Activated naive CD4-positive, alpha-beta T cell treated with anti-CD3 and anti-CD28 coated beads for 36 hours (primary cell): ENCODE results near the gene PHACTR1. TPM values are rescaled to one million over a fixed set of nuclear protein-coding genes. Genes with fewer than 3 reads are reported as not detected.

ENCODE experiments used
- CTCF ChIA-PET: fragments of 350-600 bp; sonication (Branson Sonifier 250); formaldehyde crosslinking; loops from one replicate; lab custom pipeline; 2021; ENCODE audit warnings: antibody characterized with exemption; lab: Charles Lee
- DNase-seq: peaks from one replicate; pipeline ENCODE4 v3.0.0-alpha.2; 2020
- H3K27ac Mint-ChIP-seq: one replicate; pipeline ENCODE4 v1.8.0; 2021; ENCODE audit warnings: mild to moderate bottlenecking, mixed read lengths
- H3K27me3 Mint-ChIP-seq: one replicate; pipeline ENCODE4 v1.8.0; 2021; ENCODE audit warnings: low read depth, mixed read lengths
- H3K36me3 Mint-ChIP-seq: one replicate; pipeline ENCODE4 v1.8.0; 2021; ENCODE audit warnings: low read depth, mixed read lengths
- H3K4me1 Mint-ChIP-seq: one replicate; pipeline ENCODE4 v1.8.0; 2021; ENCODE audit warnings: low read depth, mixed read lengths
- H3K4me3 Mint-ChIP-seq: one replicate; pipeline ENCODE4 v1.8.0; 2021; ENCODE audit warnings: mild to moderate bottlenecking, moderate library complexity, mixed read lengths
- H3K9me3 Mint-ChIP-seq: one replicate; pipeline ENCODE4 v1.8.0; 2021; ENCODE audit warnings: mixed read lengths
- intact Hi-C: fragments of 100-400 bp; cut with micrococcal nuclease; formaldehyde crosslinking; loops from one replicate; pipeline ENCODE4 v1.15.1; 2023
- total RNA-seq, 2 experiments: library from RNA; stranded (reverse); gene quantifications; one replicate each; pipeline ENCODE4 v1.2.3, GENCODE V29; 2021

The PHACTR1 gene
- total RNA-seq, 2 experiments from 2014 or later, result 0.31 TPM; not detected in 1

- H3K27me3 Mint-ChIP-seq, result peaks cover 11% of the 10 kb centered on the region
- no peaks in the 10 kb centered on the region for H3K4me1 Mint-ChIP-seq
- CTCF ChIA-PET, result no interaction called here
- no peak overlapping the region for H3K4me3 Mint-ChIP-seq
- H3K9me3 Mint-ChIP-seq, result peaks cover 4% of the 10 kb centered on the region
- H3K36me3 Mint-ChIP-seq, result no peaks in the 10 kb centered on the region
- intact Hi-C loops, result no loop called here
- no peak overlapping the region for H3K27ac Mint-ChIP-seq
- no peak for DNase-seq
Measured at GRCh38 chr6:12995419-12995818, 278.9 kb downstream of the PHACTR1 start.

DNA sequence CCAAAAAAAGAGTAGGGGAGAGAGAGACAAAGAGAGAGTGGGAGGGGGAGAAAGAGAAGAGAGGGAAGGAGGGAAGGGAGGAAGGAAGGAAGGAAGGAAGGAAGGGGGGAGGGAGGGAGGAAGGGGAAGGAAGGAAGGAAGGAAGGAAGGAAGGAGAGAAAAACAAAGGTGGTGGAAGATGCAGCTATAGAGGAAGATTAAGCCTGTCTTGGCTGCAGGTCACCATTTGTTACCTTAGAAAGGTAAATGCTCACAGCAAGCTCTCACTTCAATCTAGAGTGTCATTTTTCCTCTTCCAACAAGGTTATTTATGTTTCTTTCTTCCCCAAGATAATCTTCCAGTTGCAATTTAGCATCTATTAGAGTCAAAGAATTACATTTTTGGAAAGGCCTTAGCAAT lies 284.0 kb downstream of the PHACTR1 start:
- Mint-ChIP-seq H3K27ac (no peak overlapping the region), H3K27me3 (no peaks in the 10 kb centered on the region), H3K9me3 (no peaks in the 10 kb centered on the region), H3K4me3 (no peak overlapping the region), H3K36me3 (no peaks in the 10 kb centered on the region), H3K4me1 (no peaks in the 10 kb centered on the region)
- CTCF ChIA-PET, result interaction anchor here (0.6 kb wide), 1 partner anchor 1010 kb away, joined by 3 read pairs; no protein-coding TSS in a partner anchor
- no peak for DNase-seq
- intact Hi-C loops, result no loop called here

- no peaks in the 10 kb centered on the region for H3K9me3 Mint-ChIP-seq
- H3K36me3 Mint-ChIP-seq, result no peaks in the 10 kb centered on the region
- DNase-seq, result no peak
- H3K27me3 Mint-ChIP-seq, result peaks cover 3% of the 10 kb centered on the region
- intact Hi-C loops, result no loop called here
- no peaks in the 10 kb centered on the region for H3K4me1 Mint-ChIP-seq
- no peak overlapping the region for H3K27ac Mint-ChIP-seq
- CTCF ChIA-PET, result no interaction called here
- no peak overlapping the region for H3K4me3 Mint-ChIP-seq
Measured at GRCh38 chr6:13001927-13002326, 285.4 kb downstream of the PHACTR1 start.

DNA sequence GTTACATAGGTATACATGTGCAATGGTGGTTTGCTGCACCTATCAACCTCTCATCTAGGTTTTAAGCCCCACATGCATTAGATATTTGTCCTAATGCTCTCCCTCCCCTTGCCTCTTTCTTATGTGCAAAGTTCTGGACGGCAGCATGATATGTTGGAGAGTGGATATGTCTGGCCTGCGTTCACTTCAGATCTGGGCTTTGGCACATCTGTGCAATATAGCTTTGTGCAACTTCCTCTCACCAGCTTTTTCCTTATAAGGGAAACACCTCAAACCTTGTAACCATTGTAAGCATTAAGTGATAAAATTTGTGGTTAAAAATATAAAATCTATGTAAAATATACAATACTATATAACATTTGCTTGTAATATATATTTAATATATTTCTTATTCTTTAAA lies 288.0 kb downstream of the PHACTR1 start:
- Mint-ChIP-seq H3K27ac (no peak overlapping the region), H3K27me3 (peaks cover 7% of the 10 kb centered on the region), H3K4me3 (no peak overlapping the region), H3K4me1 (no peaks in the 10 kb centered on the region), H3K9me3 (no peaks in the 10 kb centered on the region), H3K36me3 (no peaks in the 10 kb centered on the region)
- no peak for DNase-seq
- CTCF ChIA-PET, result interaction anchor here (1.1 kb wide), 1 partner anchor 93 kb away, joined by 4 read pairs; no protein-coding TSS in a partner anchor
- intact Hi-C loops, result no loop called here

DNA sequence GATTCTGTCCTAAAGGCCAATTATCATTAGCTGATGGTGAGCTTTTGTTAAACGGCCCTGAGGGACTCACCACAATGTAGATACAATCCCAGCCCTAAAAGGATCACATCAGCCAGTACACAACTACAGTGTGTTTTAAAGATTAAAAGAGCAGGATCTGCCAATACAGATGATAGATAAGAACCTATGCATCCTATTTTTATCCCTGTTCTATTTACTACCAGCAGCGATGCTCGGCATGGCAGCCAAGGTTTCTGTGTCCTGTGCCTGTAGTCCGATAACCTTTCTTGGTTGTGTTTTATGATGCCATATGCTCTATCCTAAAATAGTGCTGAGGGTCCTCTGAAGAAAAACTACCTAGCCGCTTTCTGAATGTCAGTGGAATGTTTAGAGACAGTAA lies 289.4 kb downstream of the PHACTR1 start:
- intact Hi-C loops, result no loop called here
- H3K4me1 Mint-ChIP-seq, result no peaks in the 10 kb centered on the region

GRCh38 chr6:13006578-13007300 lies 290.2 kb downstream of the PHACTR1 start:
- CTCF ChIA-PET, result no interaction called here
- Mint-ChIP-seq H3K36me3 (no peaks in the 10 kb centered on the region), H3K4me3 (no peak overlapping the region), H3K4me1 (no peaks in the 10 kb centered on the region), H3K27me3 (peaks cover 22% of the 10 kb centered on the region), H3K27ac (no peak overlapping the region), H3K9me3 (no peaks in the 10 kb centered on the region)
- no peak for DNase-seq
- intact Hi-C loops, result no loop called here

More for the DNA sequence above, 289.4 kb downstream of the PHACTR1 start:
- H3K4me3 Mint-ChIP-seq, result no peak overlapping the region
- peaks cover 18% of the 10 kb centered on the region for H3K27me3 Mint-ChIP-seq
- no peaks in the 10 kb centered on the region for H3K36me3 Mint-ChIP-seq
- no peak for DNase-seq
- CTCF ChIA-PET, result interaction anchor here (1.0 kb wide), 1 partner anchor 112 kb away, joined by 3 read pairs; no protein-coding TSS in a partner anchor
- no peak overlapping the region for H3K27ac Mint-ChIP-seq
- H3K9me3 Mint-ChIP-seq, result no peaks in the 10 kb centered on the region

DNA sequence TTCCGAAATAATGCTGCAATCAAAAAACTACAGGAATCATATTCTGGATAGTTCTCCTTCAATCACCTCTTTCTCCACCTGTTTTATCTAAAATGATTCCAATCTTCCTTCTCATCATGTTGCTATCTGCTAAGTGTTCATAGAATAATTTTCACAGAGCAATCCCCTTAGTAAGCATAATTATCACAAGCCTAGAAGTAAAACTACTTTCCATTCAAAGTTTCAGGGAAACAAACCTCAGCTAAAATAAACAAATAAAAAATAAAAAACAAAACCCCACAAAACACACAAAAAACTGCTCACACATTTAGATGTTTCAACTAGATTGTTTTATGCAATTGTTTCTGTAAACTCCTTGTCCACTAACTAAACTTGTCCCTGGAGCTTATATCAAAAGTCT lies 291.2 kb downstream of the PHACTR1 start:
- Mint-ChIP-seq H3K27ac (no peak overlapping the region), H3K4me3 (no peak overlapping the region), H3K9me3 (no peaks in the 10 kb centered on the region), H3K4me1 (peaks cover under 1% of the 10 kb centered on the region), H3K36me3 (no peaks in the 10 kb centered on the region), H3K27me3 (peaks cover 31% of the 10 kb centered on the region)
- CTCF ChIA-PET, result no interaction called here
- intact Hi-C loops, result no loop called here
- no peak for DNase-seq

DNA sequence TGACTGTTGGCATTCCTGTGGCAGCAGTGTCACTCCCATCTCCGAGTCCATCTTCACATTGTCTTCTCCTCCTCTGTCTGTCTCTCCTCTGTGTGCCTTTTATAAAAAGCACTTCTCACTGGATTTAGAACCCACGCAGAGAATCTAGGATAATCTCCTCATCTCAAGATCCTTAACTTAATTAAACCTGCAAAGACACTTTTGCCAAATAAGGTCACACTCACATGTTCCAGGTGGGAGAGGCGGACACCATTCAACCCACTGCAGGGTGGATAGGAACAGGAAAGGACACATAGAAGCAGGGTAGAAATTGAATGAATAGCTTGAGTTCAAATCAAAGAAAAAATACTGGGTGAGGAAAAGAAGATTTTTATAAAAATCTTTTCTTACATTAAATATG lies 292.5 kb downstream of the PHACTR1 start:
- H3K4me1 Mint-ChIP-seq, result peaks cover 8% of the 10 kb centered on the region

DNA sequence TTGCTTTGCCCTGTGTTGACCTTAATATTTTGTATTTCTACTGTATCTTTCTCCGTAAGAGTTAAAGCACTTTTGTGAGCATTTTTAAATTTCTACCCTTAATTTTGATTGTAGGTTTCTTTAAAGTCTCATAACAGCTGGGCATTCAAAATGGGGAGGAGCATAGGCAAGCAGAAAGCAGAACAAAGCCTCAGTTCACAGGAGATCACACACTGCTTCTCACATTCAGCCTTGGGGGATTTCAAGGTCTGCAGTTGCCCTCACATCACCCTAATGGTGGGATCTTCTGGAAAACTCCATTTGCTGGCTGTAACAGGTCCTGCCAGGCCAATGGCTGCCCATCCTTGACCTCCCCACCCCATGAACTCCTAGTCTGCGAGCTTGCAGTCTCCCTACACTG lies 292.9 kb downstream of the PHACTR1 start:
- DNase-seq, result no peak
- Mint-ChIP-seq H3K27ac (no peak overlapping the region), H3K4me3 (no peak overlapping the region), H3K36me3 (no peaks in the 10 kb centered on the region), H3K4me1 (peaks cover 8% of the 10 kb centered on the region), H3K27me3 (peaks cover 41% of the 10 kb centered on the region), H3K9me3 (no peaks in the 10 kb centered on the region)
- CTCF ChIA-PET, result interaction anchor here (0.6 kb wide), 1 partner anchor 505 kb away, joined by 3 read pairs; no protein-coding TSS in a partner anchor
- intact Hi-C loops, result no loop called here

More for the DNA sequence above, 292.5 kb downstream of the PHACTR1 start:
- no peaks in the 10 kb centered on the region for H3K36me3 Mint-ChIP-seq
- no peak overlapping the region for H3K27ac Mint-ChIP-seq
- no peak for DNase-seq
- CTCF ChIA-PET, result no interaction called here
- H3K27me3 Mint-ChIP-seq, result peaks cover 39% of the 10 kb centered on the region
- no peaks in the 10 kb centered on the region for H3K9me3 Mint-ChIP-seq
- H3K4me3 Mint-ChIP-seq, result no peak overlapping the region
- intact Hi-C loops, result no loop called here

DNA sequence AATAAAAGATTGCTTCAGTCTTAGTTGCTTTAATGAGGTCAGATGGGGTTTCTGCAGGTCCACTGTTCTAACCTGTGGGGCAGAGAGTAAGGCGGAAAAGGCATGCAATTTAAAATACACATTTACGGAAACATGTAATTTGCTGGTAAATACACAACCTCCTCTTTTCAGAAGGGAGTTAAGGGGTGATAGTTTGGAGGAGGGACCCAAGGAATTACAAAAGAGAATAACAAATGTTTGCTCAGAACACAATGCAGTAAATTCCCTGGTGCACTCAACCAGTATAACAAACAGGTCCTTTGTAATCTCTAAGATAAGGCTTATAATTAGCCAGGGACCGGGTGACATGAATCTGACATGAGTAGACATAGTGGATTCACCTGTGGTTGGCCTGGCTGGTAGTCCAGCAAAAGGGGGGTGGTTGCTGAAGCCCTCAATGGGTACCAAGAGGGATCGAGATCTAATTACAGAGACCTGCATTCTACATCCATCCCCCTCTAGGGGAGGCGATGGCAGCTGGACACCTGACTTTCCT lies 295.1 kb downstream of the PHACTR1 start:
- Mint-ChIP-seq H3K4me1 (peaks cover 8% of the 10 kb centered on the region), H3K4me3 (no peak overlapping the region), H3K27ac (no peak overlapping the region), H3K36me3 (no peaks in the 10 kb centered on the region), H3K9me3 (no peaks in the 10 kb centered on the region), H3K27me3 (peaks cover 54% of the 10 kb centered on the region)
- DNase-seq, result no peak
- CTCF ChIA-PET, result no interaction called here
- intact Hi-C loops, result loop anchor here (5.0 kb wide), 1 partner anchor 316 kb away; the partner anchor contains the start of gene TBC1D7

DNA sequence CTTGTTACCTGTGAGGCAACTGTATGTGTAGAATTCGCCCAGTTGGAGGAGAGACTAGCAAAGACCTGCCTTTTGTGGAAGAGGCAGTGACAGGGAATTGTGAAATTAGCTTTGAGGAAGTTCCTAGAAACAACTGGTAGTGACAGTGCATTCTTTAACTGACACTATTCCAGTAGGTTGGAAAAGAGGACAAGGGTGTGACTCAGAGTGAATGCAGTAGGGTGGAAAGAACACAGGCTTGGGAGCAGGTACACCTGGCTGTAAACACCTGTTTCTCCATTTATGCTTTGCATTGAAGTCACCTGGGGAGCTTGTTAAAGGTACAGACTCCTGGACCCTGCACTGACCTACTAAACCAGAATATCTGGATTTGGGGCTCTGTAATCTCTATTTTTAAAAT lies 295.7 kb downstream of the PHACTR1 start:
- DNase-seq, result no peak
- CTCF ChIA-PET, result no interaction called here
- no peaks in the 10 kb centered on the region for H3K9me3 Mint-ChIP-seq
- H3K4me3 Mint-ChIP-seq, result no peak overlapping the region
- H3K4me1 Mint-ChIP-seq, result peaks cover 8% of the 10 kb centered on the region
- intact Hi-C loops, result loop anchor here (5.0 kb wide), 1 partner anchor 315 kb away; the partner anchor contains the start of gene TBC1D7
- no peak overlapping the region for H3K27ac Mint-ChIP-seq
- H3K27me3 Mint-ChIP-seq, result peaks cover 55% of the 10 kb centered on the region
- no peaks in the 10 kb centered on the region for H3K36me3 Mint-ChIP-seq

DNA sequence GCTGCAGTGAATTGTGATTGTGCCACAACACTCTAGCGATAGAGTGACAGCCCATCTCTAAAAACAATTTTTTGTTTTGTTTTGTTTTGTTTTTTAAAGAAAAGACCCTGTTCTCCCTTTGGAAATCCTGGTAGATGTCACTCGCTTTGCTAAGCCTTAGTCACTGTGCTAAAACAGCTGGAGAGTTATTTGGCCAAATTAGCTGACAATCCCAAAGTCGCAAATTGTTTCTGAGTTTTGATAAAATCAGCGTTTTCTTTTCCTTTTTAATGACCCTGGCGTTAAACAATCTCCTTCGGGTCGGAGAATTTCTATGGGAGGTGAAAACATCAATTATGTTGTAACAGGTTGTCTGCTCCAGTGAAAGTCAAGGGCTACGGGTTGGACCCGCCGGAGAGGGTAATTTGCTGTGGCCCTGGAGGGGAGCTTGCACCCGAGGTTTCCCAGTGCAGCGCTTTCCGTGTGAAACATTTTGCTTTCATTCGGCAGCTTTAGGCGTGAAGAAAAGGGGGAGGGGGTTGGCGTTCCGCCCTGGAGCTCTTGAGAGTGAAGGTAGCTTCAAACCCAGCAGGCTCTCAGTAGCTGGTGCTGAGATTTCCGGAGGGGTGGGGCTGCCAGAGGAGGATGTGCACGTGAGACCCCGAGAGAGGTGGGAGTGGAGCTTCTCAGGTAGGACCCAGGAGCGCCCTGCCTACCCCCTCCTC lies 296.6 kb downstream of the PHACTR1 start:
- Mint-ChIP-seq H3K27ac (no peak overlapping the region), H3K4me3 (peak overlapping the region; percentile 66), H3K36me3 (no peaks in the 10 kb centered on the region), H3K27me3 (peaks cover 53% of the 10 kb centered on the region), H3K9me3 (no peaks in the 10 kb centered on the region), H3K4me1 (peaks cover 8% of the 10 kb centered on the region)
- DNase-seq, result peak; percentile 31
- CTCF ChIA-PET, result no interaction called here
- intact Hi-C loops, result loop anchor here (5.0 kb wide), 1 partner anchor 314 kb away; the partner anchor contains the start of gene TBC1D7
